Thoracic aorta (tissue), 2 donors: ENCODE results near the gene C15orf40. TPM values are rescaled to one million over a fixed set of nuclear protein-coding genes. Genes with fewer than 3 reads are reported as not detected.
"Not testable (repeated sequence)": the region's sequence is repeated elsewhere in the genome, so short reads cannot be mapped to it uniquely, and the experiment has no call there.

ENCODE experiments used
- ATAC-seq: fragments of 150-250 bp; one replicate; pipeline ENCODE4 v1.8.0; 2017; ENCODE audit warnings: low read depth; ENCODE audit not compliant: insufficient number of reproducible peaks, low FRiP score
- DNase-seq: peaks from one replicate; pipeline ENCODE4 v3.0.0-alpha.2; 2020; ENCODE audit warnings: low spot score
- H3K27ac ChIP-seq, 2 donors: fragments of 200-600 bp; sonication (generic); 1 replicate in 1 of 2; 2 replicates in 1 of 2; pipeline ENCODE4 v1.5.1; 2016; ENCODE audit warnings: mild to moderate bottlenecking in 2 of 2, moderate library complexity in 2 of 2
- H3K27me3 ChIP-seq: fragments of 200-600 bp; sonication (generic); replicated peaks from 2 replicates; pipeline ENCODE4 v1.6.0; 2016; ENCODE audit warnings: mild to moderate bottlenecking; ENCODE audit not compliant: insufficient read depth
- H3K36me3 ChIP-seq: fragments of 200-600 bp; sonication (generic); one replicate; pipeline ENCODE4 v1.5.1; 2016
- H3K4me1 ChIP-seq, 2 donors: fragments of 200-600 bp; sonication (generic); 1 replicate in 1 of 2; 2 replicates in 1 of 2; pipeline versions ENCODE4 v1.5.1 to v1.6.0; 2016; ENCODE audit warnings: low read depth in 2 of 2, mild to moderate bottlenecking in 1 of 2; ENCODE audit not compliant: control insufficient read depth in 1 of 2
- H3K4me3 ChIP-seq: fragments of 200-600 bp; sonication (generic); 2 replicates; pipeline ENCODE4 v1.5.1; 2016; ENCODE audit warnings: mild to moderate bottlenecking
- H3K9me3 ChIP-seq: fragments of 200-600 bp; sonication (generic); 2 replicates; pipeline ENCODE4 v1.5.1; 2016
- total RNA-seq, 2 donors: library from RNA; depleted of rRNA; stranded (reverse); fragments of >200 nt; gene quantifications; one replicate each; pipeline versions ENCODE4 v1.1.0 to v1.2.3, GENCODE V29; 2016
- TF ChIP-seq, protein P1 (sequence below): fragments of 200-600 bp; sonication (generic); IDR thresholded peaks from one replicate; pipeline ENCODE4 v1.5.1; 2019; ENCODE audit warnings: antibody characterized with exemption

C15orf40 gene
- total RNA-seq, 2 donors from 2014 or later = 10.2 to 16.7 TPM

DNA sequence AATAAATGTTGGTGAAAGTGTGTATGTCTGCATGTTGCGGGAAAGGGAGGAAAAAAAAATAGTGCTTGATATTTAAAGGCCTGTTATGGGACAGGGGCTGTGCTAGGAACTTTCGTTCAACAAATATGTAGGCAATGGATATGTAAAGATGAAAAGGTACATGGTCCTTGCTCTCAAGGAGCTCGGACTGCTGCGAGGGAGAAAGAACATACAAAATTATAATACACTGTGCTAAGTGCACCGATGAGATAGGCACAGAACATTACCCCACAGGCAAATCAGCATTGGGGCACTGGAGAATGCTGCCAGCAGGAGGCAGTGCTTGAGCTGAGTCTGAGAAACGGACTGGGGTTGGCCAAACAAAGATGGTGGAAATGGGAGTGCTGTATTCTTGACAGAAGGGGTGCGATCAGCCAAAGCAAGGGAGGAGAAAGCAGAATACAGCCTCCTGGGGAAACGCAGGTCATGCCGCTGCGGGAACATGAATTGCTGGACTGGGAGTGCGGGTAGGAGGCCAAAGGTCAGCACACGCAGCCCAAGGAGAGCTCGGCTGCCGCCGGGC is 649 bp downstream of the C15orf40 start:
- Histone ChIP-seq H3K27ac (peak overlapping the region; percentile 69 to 81), H3K4me1 (peaks cover 17 to 29% of the 10 kb centered on the region in 2 donors), H3K4me3 (peak overlapping the region; percentile 95), H3K36me3 (peaks cover 17% of the 10 kb centered on the region), H3K9me3 (no peaks in the 10 kb centered on the region), H3K27me3 (no peaks in the 10 kb centered on the region)
- DNase-seq = peak; percentile 44
- TF ChIP-seq, protein P1, sequence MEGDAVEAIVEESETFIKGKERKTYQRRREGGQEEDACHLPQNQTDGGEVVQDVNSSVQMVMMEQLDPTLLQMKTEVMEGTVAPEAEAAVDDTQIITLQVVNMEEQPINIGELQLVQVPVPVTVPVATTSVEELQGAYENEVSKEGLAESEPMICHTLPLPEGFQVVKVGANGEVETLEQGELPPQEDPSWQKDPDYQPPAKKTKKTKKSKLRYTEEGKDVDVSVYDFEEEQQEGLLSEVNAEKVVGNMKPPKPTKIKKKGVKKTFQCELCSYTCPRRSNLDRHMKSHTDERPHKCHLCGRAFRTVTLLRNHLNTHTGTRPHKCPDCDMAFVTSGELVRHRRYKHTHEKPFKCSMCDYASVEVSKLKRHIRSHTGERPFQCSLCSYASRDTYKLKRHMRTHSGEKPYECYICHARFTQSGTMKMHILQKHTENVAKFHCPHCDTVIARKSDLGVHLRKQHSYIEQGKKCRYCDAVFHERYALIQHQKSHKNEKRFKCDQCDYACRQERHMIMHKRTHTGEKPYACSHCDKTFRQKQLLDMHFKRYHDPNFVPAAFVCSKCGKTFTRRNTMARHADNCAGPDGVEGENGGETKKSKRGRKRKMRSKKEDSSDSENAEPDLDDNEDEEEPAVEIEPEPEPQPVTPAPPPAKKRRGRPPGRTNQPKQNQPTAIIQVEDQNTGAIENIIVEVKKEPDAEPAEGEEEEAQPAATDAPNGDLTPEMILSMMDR = peak; percentile 57
- ATAC-seq = peak; percentile 70

DNA sequence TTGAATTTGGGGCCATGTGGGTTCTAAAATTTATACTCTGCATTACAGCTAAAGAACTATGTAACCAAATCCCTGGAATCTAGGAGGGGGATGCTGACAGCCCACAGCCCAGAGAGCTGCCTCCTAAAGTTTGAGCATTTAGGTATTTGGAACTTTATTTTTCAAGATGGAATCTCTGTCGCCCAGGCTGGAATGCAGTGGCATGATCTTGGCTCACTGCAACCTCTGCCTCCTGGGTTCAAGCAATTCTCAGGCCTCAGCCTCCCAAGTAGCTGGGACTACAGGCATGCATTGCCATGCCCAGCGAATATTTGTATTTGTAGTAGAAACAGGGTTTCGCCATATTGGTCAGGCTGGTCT is 10.8 kb downstream of the C15orf40 start:
- not testable (repeated sequence) for ATAC-seq

DNA sequence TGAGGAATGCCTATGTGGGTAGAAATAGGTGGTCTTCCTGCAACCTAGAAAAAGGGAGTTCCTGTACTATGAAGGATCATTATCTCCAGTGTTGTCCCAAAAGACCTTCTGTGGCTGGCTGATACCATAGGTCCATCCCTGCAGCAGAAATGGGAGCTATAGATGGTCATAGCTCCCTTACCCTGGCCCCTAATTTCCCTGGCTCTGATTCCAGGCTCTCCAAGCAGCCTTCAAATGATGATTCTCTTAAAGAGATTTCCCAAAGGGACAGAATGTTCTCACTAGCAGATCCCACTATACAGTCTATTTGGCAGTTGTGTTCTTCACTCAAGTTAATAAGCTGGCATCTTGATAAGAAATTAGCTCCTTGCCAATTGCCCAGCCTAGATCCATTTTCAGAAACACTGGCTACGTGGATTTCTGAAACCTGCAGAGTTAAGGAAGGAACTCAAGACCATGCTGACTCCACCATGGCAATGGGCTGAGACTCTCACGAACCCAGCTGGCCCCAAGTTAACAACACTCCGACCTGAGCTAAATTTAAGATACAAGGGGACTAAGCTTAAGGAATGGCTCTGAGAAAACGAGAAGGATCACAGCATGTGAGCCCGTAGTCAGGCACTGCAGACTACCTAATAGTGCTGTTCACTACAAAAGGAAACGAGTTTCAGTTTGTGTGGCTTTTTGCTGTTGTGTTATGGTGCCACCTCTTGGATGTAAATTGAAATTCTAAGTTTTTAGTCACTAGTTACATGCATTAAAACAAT is 11.4 kb downstream of the C15orf40 start:
- peaks cover 3% of the 10 kb centered on the region for H3K36me3 ChIP-seq
- peak overlapping the region; percentile 63 for H3K4me3 ChIP-seq
- H3K27me3 ChIP-seq = no peaks in the 10 kb centered on the region
- TF ChIP-seq, protein P1 = peak; percentile 30
- no peaks in the 10 kb centered on the region for H3K4me1 ChIP-seq
- no peak for DNase-seq
- H3K9me3 ChIP-seq = no peaks in the 10 kb centered on the region
- peak overlapping the region; percentile 4 for H3K27ac ChIP-seq
- peak; percentile 36 for ATAC-seq

More for the DNA sequence above, 10.8 kb downstream of the C15orf40 start:
- H3K27ac ChIP-seq, H3K36me3 ChIP-seq, H3K27me3 ChIP-seq, H3K9me3 ChIP-seq, H3K4me3 ChIP-seq, DNase-seq, H3K4me1 ChIP-seq: not testable (repeated sequence)
- TF ChIP-seq, protein P1 = peak; percentile 5

DNA sequence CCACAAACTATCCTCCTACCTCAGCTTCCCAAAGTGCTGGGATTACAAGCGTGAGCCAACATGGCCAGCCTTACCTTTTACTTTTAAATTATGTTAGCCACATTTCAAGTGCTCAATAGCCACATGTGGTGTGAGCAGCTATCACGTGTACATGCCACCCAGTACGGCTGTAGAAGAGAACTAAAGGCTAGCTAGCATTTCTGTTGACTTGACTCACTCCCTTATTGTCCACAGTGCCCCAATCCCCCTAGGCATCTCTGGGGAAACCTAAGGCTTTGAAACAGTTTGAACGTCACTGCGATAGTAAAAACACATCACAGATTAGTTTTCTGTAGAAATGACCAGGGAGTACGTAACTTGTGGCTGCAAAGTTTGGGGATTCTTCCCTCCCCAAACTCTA is 12.0 kb downstream of the C15orf40 start:
- no peaks in the 10 kb centered on the region for H3K4me1 ChIP-seq
- no peak for DNase-seq
- no peaks in the 10 kb centered on the region for H3K27me3 ChIP-seq
- H3K27ac ChIP-seq = no peak overlapping the region
- no peak overlapping the region for H3K4me3 ChIP-seq
- no peak for ATAC-seq
- H3K9me3 ChIP-seq = no peaks in the 10 kb centered on the region
- no peaks in the 10 kb centered on the region for H3K36me3 ChIP-seq
- TF ChIP-seq, protein P1 = no peak

DNA sequence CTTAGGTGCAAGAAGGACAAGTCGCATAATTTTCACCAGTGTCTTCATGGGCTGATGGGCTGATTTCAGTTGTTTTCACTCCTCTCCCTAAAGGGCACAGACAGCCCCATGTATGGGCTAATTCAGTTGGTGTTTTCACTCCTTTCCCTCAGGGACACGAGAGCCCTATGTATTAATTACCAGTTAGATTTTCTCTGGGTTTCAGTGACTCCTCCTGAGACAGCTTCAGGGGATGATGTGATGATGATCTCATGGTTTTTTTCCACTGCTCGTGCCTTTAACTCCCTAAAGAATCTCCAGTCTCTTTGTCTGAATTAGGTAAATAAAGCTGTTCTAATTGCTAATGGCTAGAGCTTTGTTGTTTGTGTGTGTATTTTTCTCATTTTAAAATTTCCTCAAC is 15.5 kb downstream of the C15orf40 start:
- Histone ChIP-seq H3K27me3 (no peaks in the 10 kb centered on the region), H3K36me3 (no peaks in the 10 kb centered on the region), H3K4me3 (no peak overlapping the region), H3K27ac (no peak overlapping the region), H3K9me3 (no peaks in the 10 kb centered on the region), H3K4me1 (no peaks in the 10 kb centered on the region)
- no peak for DNase-seq
- ATAC-seq = no peak
- TF ChIP-seq, protein P1 = no peak
